ENCODE data around the gene HNRNPA3. TPM values are rescaled to one million over a fixed set of nuclear protein-coding genes. Genes with fewer than 3 reads are reported as not detected.

HNRNPA3 gene
- total and polyA plus RNA-seq, 10 of the 15 experiments (the other 5 are each of a cell fraction or from before 2014, with no cell fraction given): 40.4 to 343 (median 206) TPM

GRCh38 chr2:177212106-177212890 is at the start of gene HNRNPA3 (continued):
- TF ChIP-seq, protein P1, sequence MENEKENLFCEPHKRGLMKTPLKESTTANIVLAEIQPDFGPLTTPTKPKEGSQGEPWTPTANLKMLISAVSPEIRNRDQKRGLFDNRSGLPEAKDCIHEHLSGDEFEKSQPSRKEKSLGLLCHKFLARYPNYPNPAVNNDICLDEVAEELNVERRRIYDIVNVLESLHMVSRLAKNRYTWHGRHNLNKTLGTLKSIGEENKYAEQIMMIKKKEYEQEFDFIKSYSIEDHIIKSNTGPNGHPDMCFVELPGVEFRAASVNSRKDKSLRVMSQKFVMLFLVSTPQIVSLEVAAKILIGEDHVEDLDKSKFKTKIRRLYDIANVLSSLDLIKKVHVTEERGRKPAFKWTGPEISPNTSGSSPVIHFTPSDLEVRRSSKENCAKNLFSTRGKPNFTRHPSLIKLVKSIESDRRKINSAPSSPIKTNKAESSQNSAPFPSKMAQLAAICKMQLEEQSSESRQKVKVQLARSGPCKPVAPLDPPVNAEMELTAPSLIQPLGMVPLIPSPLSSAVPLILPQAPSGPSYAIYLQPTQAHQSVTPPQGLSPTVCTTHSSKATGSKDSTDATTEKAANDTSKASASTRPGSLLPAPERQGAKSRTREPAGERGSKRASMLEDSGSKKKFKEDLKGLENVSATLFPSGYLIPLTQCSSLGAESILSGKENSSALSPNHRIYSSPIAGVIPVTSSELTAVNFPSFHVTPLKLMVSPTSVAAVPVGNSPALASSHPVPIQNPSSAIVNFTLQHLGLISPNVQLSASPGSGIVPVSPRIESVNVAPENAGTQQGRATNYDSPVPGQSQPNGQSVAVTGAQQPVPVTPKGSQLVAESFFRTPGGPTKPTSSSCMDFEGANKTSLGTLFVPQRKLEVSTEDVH (IDR thresholded peaks at IDR 0.05; ENCODE audit: low read depth, partially characterized antibody): no peak
- TF ChIP-seq HDGF (IDR thresholded peaks at IDR 0.05) (peak; percentile 60; the same call in 1 of the 2 replicates), CBX5 (IDR thresholded peaks at IDR 0.05; ENCODE audit: low read depth) (no peak), ZBTB40 (IDR thresholded peaks at IDR 0.05; ENCODE audit: borderline replicate concordance) (no peak; the same call in 1 of the 2 replicates), NFYB (IDR thresholded peaks at IDR 0.05; ENCODE audit: insufficient read depth, low read depth, low read length) (peak; percentile 83), MEF2B (IDR thresholded peaks at IDR 0.05; ENCODE audit: partially characterized antibody, poor library complexity, severe bottlenecking) (peak; percentile 41), NR2C2 (IDR thresholded peaks at IDR 0.05; ENCODE audit: borderline replicate concordance, control insufficient read depth, insufficient read length, low read depth) (no peak), EGR1 (IDR thresholded peaks at IDR 0.05; ENCODE audit: borderline replicate concordance in 1 of 2, low read depth in 2 of 2, low read length in 2 of 2) (0 out of 3 replicates have a peak, but pooled peaks of 1 of the 2 experiments have one; percentile 2), NFYA (IDR thresholded peaks at IDR 0.05; ENCODE audit: borderline replicate concordance, low read depth, low read length) (no peak; the same call in 1 of the 2 replicates), ZNF217 (IDR thresholded peaks at IDR 0.05) (no peak), SIX5 (IDR thresholded peaks at IDR 0.05; ENCODE audit: low read depth, low read length, severe bottlenecking) (no peak), FOXK2 (IDR thresholded peaks at IDR 0.05) (no peak), CEBPZ (IDR thresholded peaks at IDR 0.05; ENCODE audit: low read depth, low read length) (no peak), FOS (IDR thresholded peaks at IDR 0.05; ENCODE audit: borderline replicate concordance, extremely low read depth, insufficient read length) (no peak), ATF2 (IDR thresholded peaks at IDR 0.05; ENCODE audit: low read length) (peak; percentile 53; the same call in 1 of the 2 replicates), JUNB (IDR thresholded peaks at IDR 0.05) (no peak)
